ENCODE data around the gene XXYLT1.

- no peak for TF ChIP-seq CTCF (IDR thresholded peaks at IDR 0.05)
- TF ChIP-seq POLR2A (IDR thresholded peaks at IDR 0.05) = no peak
These were observed 222.7 kb downstream of the XXYLT1 start for GRCh38 chr3:195048059-195048905.
